Transverse colon (tissue), 4 donors: ENCODE measurements around the gene CCDC73. TPM values are rescaled to one million over a fixed set of nuclear protein-coding genes. Genes with fewer than 3 reads are reported as not detected.

Experiments
- DNase-seq: peaks from one replicate; pipeline ENCODE4 v3.0.0-alpha.2; 2019
- H3K27ac ChIP-seq, 4 donors: fragments of 200-600 bp; sonication (generic); 2 replicates each; pipeline ENCODE4 v1.5.1; 2016 to 2018; ENCODE audit warnings: inconsistent platforms in 4 of 4
- H3K27me3 ChIP-seq: fragments of 200-600 bp; sonication (generic); 2 replicates; pipeline ENCODE4 v1.5.1; 2017; ENCODE audit warnings: inconsistent platforms
- H3K36me3 ChIP-seq, 4 donors: fragments of 200-600 bp; sonication (generic); 2 replicates each; pipeline ENCODE4 v1.5.1; 2017 to 2019; ENCODE audit warnings: inconsistent platforms in 4 of 4
- H3K4me1 ChIP-seq, 4 donors: fragments of 200-600 bp; sonication (generic); 2 replicates each; pipeline ENCODE4 v1.5.1; 2017 to 2020; ENCODE audit warnings: inconsistent platforms in 4 of 4
- H3K4me3 ChIP-seq, 4 donors: fragments of 200-600 bp; sonication (generic); 1 replicate in 1 of 4; 2 replicates in 3 of 4; pipeline versions ENCODE4 v1.5.1 to v1.6.1; 2017 to 2019; ENCODE audit warnings: inconsistent platforms in 4 of 4
- H3K9me3 ChIP-seq, 2 donors: fragments of 200-600 bp; sonication (generic); 2 replicates each; pipeline ENCODE4 v1.5.1; 2017 to 2019; ENCODE audit warnings: inconsistent platforms in 2 of 2
- EP300 ChIP-seq: sonication (generic); formaldehyde crosslinking; IDR thresholded peaks from one replicate; pipeline ENCODE4 v1.6.1; 2017; ENCODE audit warnings: antibody characterized with exemption, low read depth
- POLR2A ChIP-seq: fragments of 450-650 bp; IDR thresholded peaks from one replicate; pipeline ENCODE4 v1.6.1; 2016; ENCODE audit warnings: antibody characterized with exemption, mild to moderate bottlenecking, moderate library complexity
- POLR2AphosphoS5 ChIP-seq, 3 donors: sonication (generic); formaldehyde crosslinking; IDR thresholded peaks; one replicate each; pipeline ENCODE4 v1.6.1; 2016; ENCODE audit warnings: antibody characterized with exemption in 3 of 3
- WGBS, 2 donors: methylation state at CpG; one replicate each; pipeline ENCODE4 v1.1.5; 2018; ENCODE audit warnings: low coverage in 1 of 2; 5-methylcytosine and 5-hydroxymethylcytosine counted together
- in situ Hi-C, 4 donors: fragments of 200-750 bp; cut with MboI; loops; one replicate each; pipeline versions ENCODE4 v1.15.0 to v1.15.1; 2017; ENCODE audit warnings: low sequenced_read_pairs in 3 of 4, low pct_ligation_motif_present in 1 of 4, low pct_unique_long_range_greater_than_20kb in 1 of 4
- intact Hi-C: fragments of 100-400 bp; cut with DNase I; formaldehyde crosslinking; loops from one replicate; pipeline ENCODE4 v1.15.1; 2023; ENCODE audit warnings: low total_unique reads
- total RNA-seq, 4 donors: library from RNA; depleted of rRNA; stranded (reverse); fragments of >200 nt; gene quantifications; one replicate each; pipeline ENCODE4 v1.1.0, GENCODE V29; 2016
- TF ChIP-seq, protein P1 (sequence below), 5 experiments: fragments of 200-600 bp in 3 of 5; fragments of 450-650 bp in 2 of 5; sonication (generic) in 3 of 5; IDR thresholded peaks; 1 replicate in 2 of 5; 2 replicates in 3 of 5; pipeline ENCODE4 v1.5.1; 2016 to 2017; ENCODE audit warnings: antibody characterized with exemption in 5 of 5, inconsistent platforms in 3 of 5, mild to moderate bottlenecking in 2 of 5, moderate library complexity in 1 of 5

Gene CCDC73
- total RNA-seq, 4 donors from 2014 or later, result not detected

GRCh38 chr11:32635819-32636218, 158.6 kb downstream of the CCDC73 start:
- TF ChIP-seq POLR2AphosphoS5 (IDR thresholded peaks at IDR 0.05) (no peak), POLR2A (no peak), EP300 (no peak)
- TF ChIP-seq, protein P1, sequence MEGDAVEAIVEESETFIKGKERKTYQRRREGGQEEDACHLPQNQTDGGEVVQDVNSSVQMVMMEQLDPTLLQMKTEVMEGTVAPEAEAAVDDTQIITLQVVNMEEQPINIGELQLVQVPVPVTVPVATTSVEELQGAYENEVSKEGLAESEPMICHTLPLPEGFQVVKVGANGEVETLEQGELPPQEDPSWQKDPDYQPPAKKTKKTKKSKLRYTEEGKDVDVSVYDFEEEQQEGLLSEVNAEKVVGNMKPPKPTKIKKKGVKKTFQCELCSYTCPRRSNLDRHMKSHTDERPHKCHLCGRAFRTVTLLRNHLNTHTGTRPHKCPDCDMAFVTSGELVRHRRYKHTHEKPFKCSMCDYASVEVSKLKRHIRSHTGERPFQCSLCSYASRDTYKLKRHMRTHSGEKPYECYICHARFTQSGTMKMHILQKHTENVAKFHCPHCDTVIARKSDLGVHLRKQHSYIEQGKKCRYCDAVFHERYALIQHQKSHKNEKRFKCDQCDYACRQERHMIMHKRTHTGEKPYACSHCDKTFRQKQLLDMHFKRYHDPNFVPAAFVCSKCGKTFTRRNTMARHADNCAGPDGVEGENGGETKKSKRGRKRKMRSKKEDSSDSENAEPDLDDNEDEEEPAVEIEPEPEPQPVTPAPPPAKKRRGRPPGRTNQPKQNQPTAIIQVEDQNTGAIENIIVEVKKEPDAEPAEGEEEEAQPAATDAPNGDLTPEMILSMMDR (IDR thresholded peaks at IDR 0.05), result no peak
- intact Hi-C loops, result no loop called here
- no peaks in the 10 kb centered on the region for H3K4me1 ChIP-seq
- no peaks in the 10 kb centered on the region for H3K36me3 ChIP-seq
- WGBS, 2 donors, result 71 to 80% methylated on average over 2 of the region's 2 CpGs
- no peaks in the 10 kb centered on the region for H3K9me3 ChIP-seq
- no peak for DNase-seq
- no peak overlapping the region for H3K4me3 ChIP-seq
- in situ Hi-C loops, result no loop called here
- no peak overlapping the region for H3K27ac ChIP-seq
- no peaks in the 10 kb centered on the region for H3K27me3 ChIP-seq

GRCh38 chr11:32630844-32631243, 163.6 kb downstream of the CCDC73 start:
- Histone ChIP-seq H3K4me3 (no peak overlapping the region), H3K27ac (no peak overlapping the region), H3K27me3 (no peaks in the 10 kb centered on the region), H3K36me3 (no peaks in the 10 kb centered on the region), H3K4me1 (no peaks in the 10 kb centered on the region), H3K9me3 (no peaks in the 10 kb centered on the region)
- in situ Hi-C loops (no loop called here), intact Hi-C loops (no loop called here)
- TF ChIP-seq, protein P1 (IDR thresholded peaks at IDR 0.05), result no peak
- no peak for TF ChIP-seq POLR2AphosphoS5 (IDR thresholded peaks at IDR 0.05)
- no peak for DNase-seq

GRCh38 chr11:32616903-32617302, 177.6 kb downstream of the CCDC73 start:
- in situ Hi-C loops (loop anchor here in 1 of 4 donors (25.0 kb wide), 1 partner anchor 305 kb away; no protein-coding TSS in a partner anchor), intact Hi-C loops (no loop called here)
- H3K27ac ChIP-seq, result no peak overlapping the region
- H3K4me1 ChIP-seq, result no peaks in the 10 kb centered on the region
- TF ChIP-seq POLR2A (no peak), EP300 (no peak), POLR2AphosphoS5 (IDR thresholded peaks at IDR 0.05) (no peak)
- H3K4me3 ChIP-seq, result no peak overlapping the region
- no peaks in the 10 kb centered on the region for H3K27me3 ChIP-seq
- no peaks in the 10 kb centered on the region for H3K36me3 ChIP-seq
- WGBS, 2 donors, result 82 to 93% methylated on average over 4 of the region's 4 CpGs
- no peak for DNase-seq
- no peaks in the 10 kb centered on the region for H3K9me3 ChIP-seq

GRCh38 chr11:32615422-32615821, 179.0 kb downstream of the CCDC73 start:
- no peak overlapping the region for H3K27ac ChIP-seq
- H3K4me1 ChIP-seq, result no peaks in the 10 kb centered on the region
- TF ChIP-seq EP300 (no peak), POLR2A (no peak), POLR2AphosphoS5 (IDR thresholded peaks at IDR 0.05) (no peak)
- TF ChIP-seq, protein P1 (IDR thresholded peaks at IDR 0.05), result no peak
- intact Hi-C loops (no loop called here), in situ Hi-C loops (loop anchor here in 1 of 4 donors (25.0 kb wide), 1 partner anchor 303 kb away; no protein-coding TSS in a partner anchor)
- DNase-seq, result no peak
- no peak overlapping the region for H3K4me3 ChIP-seq
- no peaks in the 10 kb centered on the region for H3K36me3 ChIP-seq
- H3K27me3 ChIP-seq, result no peaks in the 10 kb centered on the region
- H3K9me3 ChIP-seq, result no peaks in the 10 kb centered on the region

DNA sequence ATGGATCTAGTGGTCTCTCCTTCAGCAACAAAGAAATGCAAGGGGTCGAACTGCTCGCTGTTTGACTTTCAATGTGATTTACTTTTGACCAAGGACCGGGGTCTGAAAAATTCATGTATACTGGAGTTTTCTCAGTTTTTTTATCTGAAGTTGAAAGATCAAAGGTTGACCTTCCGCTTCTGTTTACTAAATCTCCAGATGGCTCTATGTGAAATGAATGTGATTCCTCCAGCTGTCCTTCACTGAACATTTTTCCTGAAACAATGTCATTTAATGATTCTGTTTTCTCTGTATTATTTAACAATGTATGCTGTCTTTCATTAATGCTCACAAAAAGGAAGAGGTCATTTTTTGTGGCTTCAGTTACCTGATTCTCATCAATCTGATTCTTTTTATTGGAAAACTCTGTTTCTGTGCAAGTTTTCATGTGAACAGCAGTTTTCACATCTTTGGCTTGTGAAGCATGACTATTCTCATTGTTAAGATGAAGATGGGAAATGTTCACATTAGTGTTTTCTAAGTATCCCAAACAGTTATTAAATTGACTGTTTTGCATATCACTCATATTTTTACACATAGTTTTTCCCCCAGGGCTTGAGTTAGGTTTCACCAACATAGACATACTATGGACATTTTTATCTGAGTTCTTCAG, 180.8 kb downstream of the CCDC73 start:
- WGBS, 2 donors, result 56 to 65% methylated on average over 4 of the region's 4 CpGs
- Histone ChIP-seq H3K9me3 (no peaks in the 10 kb centered on the region), H3K36me3 (no peaks in the 10 kb centered on the region), H3K27me3 (no peaks in the 10 kb centered on the region), H3K27ac (no peak overlapping the region), H3K4me1 (no peaks in the 10 kb centered on the region), H3K4me3 (no peak overlapping the region)
- DNase-seq, result no peak
- TF ChIP-seq POLR2A (no peak), EP300 (no peak), POLR2AphosphoS5 (IDR thresholded peaks at IDR 0.05) (no peak)
- TF ChIP-seq, protein P1 (IDR thresholded peaks at IDR 0.05), result no peak
- intact Hi-C loops, result no loop called here
- in situ Hi-C loops, result loop anchor here in 1 of 4 donors (25.0 kb wide), 1 partner anchor 301 kb away; no protein-coding TSS in a partner anchor
